Inflammatory macrophage treated with lipopolysaccharide for 1 hour (primary cell): Measurements from ENCODE around the gene PSMB10.
A peak's percentile ranks its signal among the peaks of the same experiment; 100 is the strongest.

Experiments
- DNase-seq, 2 donors: peaks; one replicate each; pipeline ENCODE4 v3.0.0-alpha.2; 2020 to 2022

PSMB10 gene

DNA sequence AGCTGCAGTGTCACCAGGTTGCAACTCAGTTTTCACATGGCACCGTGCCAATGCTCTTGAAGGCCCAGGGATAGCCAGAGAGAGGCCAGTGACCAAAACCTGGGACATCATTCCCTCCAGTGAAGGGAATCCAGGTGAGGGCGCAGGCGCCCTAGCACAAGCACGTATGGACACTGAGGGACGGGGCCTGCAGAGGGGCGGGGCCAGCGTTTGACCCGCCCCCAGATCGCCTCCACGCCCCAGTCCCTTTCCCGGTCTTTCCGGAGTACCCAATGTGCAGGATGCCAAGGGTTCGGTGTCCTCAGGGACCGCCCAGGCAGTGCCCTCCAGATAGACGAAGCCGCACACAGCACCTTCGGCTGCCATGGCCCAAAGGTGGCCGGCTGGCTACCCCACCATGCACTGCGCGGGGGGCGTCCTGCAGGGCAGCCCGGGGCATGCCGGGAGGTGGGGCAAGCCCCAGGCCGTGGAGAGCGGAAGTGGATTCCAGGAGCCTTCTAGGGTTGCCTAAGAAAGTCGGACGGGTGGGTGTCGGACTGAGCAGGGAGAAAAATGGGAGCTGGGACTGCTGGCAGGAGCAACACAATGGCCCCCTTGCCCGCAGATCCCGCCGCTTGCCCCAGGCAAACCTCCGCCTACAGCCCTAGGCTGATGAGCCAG is 27.1 kb upstream of the PSMB10 start:
- no peak for DNase-seq

- DNase-seq: no peak
Measured at GRCh38 chr16:67963292-67963661, 26.6 kb upstream of the PSMB10 start.

DNA sequence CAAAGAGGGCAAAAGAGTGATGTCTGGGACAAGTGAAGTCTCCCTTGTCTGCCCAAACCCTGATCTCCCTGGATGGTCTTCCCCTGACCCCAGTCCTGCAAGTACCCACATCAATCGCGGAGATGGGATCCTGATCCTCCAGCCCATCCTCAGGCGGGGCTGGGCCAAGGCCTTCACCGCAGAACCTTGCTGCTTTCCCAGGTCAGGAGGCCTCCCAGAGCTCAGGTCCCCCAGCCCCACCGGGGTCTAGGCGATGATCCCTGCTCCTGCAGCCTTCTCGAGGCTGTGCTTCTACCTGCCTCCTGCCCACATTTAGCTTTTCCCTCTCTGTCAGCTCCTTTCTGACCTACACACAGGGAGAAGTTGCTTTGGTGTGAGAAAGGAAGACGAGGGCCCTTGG is 25.5 kb upstream of the PSMB10 start:
- no peak for DNase-seq

DNA sequence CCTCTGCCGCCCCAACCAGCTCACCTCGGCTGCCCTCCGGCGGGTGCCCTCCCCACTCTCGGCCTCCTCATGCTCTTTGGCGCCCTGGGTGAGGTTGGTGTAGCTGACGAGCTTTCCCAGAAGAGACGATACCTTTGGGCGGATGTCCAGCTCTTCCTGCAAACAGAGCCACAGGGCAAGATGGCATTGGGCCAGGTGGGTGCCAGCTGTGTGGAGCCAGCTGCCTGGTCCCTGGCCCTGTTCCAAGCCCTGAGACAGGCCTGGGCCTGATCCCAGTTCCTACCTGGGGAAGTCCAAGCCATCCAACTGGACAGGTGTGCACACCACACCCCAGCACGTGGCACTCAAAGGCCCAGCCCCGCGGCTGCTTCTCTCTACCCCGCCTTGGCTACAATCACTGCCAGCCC is 24.9 kb upstream of the PSMB10 start:
- DNase-seq: no peak

- DNase-seq: no peak
Measured at GRCh38 chr16:67959536-67960329, 23.1 kb upstream of the PSMB10 start.

- no peak for DNase-seq
Measured at GRCh38 chr16:67957622-67958021, 21.0 kb upstream of the PSMB10 start.

DNA sequence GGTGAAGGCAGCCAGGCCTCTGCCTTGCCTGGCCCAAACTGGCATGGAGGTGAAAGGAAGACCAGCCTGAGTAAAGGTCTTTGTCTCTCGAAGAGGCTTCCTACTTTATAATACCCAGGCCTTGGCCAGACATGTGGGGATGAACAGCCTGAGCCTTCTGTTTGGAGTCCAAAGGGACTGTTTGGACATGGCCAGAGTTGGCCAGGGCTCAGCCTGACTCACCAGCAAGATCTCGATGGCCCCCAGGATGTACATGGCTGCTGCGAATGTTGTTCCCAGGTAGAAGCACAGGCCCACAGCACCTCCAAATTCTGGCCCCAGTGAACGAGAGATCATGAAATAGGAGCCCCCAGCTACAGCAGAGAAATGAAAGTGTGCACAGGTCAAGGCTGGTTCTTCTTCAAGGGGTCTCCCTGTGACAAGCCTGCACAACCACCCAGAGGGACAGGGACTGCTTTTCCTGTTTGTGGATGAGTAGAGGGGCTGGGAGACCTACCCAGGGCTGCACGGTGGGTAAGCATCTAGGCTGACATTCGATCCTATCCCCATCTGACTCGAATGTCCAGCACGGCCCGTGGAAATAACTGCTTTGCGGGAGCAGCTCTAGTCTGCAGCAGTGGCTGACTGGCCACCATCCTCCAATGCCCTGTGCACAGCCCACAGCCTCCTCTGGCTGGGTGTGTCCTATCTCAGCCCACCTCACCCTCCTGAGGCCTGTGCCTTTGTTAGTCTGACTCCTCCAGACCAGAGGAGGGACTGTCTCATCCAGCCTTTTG is 18.0 kb upstream of the PSMB10 start:
- DNase-seq: no peak

DNA sequence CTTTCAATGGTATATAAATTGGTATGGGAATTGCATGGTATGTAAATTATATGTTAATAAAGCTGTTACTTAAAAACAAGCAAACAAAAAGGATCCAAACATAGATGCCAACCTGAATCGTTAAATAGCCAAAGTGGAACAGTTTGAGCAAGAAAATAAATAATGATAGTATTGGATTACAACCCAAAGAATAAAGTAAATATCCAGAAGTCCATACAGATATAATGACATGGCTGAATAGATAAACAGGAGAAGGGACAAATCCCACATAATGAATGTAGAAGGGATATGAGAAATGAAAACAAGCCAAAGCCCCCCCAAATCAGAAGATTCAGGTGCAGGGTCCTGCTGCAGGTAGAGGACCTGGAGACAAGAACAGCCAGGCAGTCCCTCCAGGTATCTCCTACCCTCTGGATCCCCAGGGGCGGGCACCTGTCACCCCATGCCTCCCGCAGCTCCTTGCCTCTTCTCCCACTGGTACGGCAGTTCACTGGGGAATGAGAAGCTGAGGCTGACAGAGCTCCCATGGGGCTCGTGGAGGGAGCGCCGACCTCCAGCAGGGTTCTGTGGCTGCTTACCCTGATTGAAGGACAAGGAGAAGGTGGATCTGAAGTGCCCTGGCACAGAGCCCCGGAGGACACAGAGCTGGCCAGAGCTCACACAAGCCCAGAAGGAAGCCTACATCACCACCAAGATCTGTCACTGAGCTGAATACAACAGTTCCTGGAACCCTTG is 17.2 kb upstream of the PSMB10 start:
- no peak for DNase-seq

GRCh38 chr16:67951485-67951884 is 14.8 kb upstream of the PSMB10 start:
- DNase-seq: no peak

- no peak for DNase-seq
Measured at GRCh38 chr16:67950335-67950843, 13.7 kb upstream of the PSMB10 start.

- DNase-seq: no peak
Measured at GRCh38 chr16:67949645-67950044, 13.0 kb upstream of the PSMB10 start.

- DNase-seq: no peak
Measured at GRCh38 chr16:67948015-67948414, 11.4 kb upstream of the PSMB10 start.

- no peak for DNase-seq
Measured at GRCh38 chr16:67946966-67947558, 10.4 kb upstream of the PSMB10 start.

GRCh38 chr16:67946128-67946569 is 9.5 kb upstream of the PSMB10 start:
- no peak for DNase-seq

DNA sequence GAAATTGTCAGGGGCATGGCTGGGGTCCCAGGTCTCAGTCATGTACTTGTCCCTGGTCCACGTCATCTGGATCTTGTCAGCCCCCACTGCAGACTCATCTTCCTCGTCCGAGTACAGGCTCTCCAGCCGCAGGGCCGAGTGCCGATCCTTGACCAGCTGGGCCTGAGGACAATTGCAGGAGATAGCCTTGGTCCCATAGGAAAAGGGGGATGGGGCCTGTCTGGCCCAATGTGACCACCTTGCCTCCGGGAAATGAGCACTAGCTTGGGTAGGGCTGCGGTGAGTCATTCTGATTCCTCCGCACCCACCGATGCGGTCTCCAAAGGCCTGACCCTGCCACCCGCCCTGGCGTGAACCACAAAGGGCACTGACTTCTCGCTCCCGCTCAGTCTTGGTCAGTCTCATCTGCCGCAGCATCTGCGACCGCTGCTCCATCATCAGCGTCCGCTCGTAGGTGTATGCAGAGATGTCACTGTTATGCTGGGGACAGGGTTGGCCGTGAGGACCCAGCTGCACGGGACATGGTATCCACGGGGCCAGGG is 8.8 kb upstream of the PSMB10 start:
- no peak for DNase-seq

- no peak for DNase-seq
Measured at GRCh38 chr16:67944690-67945391, 8.2 kb upstream of the PSMB10 start.

GRCh38 chr16:67943619-67944504 is 7.2 kb upstream of the PSMB10 start, which contains the start of gene LCAT:
Gene LCAT, minus strand, starts transcription at chr16:67944120. Its CDS starts 19 bp downstream, at chr16:67944101.
- no peak for DNase-seq

- no peak for DNase-seq
Measured at GRCh38 chr16:67943256-67943618, 6.6 kb upstream of the PSMB10 start.

- DNase-seq: no peak
Measured at GRCh38 chr16:67942510-67943255, 6.0 kb upstream of the PSMB10 start.

DNA sequence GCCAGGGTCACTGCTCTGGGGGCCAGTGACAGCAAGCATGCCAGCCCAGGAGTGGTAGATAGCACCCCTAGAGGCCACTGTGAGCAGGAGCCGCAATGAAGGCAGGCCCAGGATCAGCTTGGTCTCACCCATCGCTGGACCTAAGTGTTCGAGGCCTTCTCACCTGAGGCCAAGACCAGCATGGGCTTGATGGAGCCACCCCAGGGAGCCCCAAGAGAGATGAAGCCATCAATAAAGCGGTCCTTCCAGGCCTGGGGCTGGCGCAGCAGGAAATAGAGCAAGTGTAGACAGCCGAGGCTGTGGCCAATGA is 5.5 kb upstream of the PSMB10 start:
- DNase-seq: peak in 1 of 2 donors; percentile 26
